ENCODE measurements around the gene LRRC25.

DNA sequence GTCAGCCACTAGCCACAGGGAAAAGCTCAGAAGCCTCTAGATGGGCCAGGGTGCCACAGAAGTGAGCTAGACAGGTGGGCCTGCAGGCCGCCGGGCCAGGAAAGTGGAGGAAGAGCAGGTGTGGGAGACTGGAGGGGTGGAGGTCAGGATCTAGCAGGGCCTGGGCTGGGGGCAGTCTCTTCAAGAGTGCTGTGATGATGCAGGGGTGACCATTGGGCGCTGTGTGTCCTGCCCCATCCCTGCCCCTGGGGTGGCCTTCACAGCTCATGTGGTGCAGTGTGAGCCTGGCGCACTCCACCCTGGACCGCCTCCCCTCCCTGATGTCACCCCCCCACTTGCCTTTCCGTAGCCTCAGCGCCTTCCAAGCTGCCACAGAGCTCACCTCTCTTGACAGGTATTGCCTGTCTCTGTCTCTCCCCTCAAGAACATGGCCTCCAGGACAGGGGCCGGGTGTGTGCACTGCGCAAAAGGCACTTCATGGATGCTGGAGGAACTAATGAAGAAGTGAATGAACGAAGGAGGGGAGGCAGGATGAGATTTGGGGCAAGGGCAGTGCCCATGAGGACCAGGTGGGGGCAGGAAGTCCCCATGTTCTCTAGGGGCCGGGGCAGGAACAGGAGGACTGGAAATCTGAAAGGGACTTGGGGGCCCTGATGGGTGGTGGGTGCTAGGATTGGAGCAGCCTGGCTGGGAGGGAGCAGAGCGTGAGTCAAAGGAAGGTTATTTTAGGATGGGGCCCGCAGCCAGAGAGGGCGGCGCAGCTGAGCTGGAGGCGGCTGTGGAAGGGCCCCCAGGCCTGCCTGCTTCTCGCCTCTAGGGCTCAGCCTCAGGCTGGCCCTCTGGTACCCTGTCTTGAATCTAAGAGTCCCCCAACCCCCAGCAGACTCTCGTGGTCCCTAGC, 28.3 kb upstream of the LRRC25 start:
- TF ChIP-seq EZH2 (IDR thresholded peaks at IDR 0.05; ENCODE audit: low read length, missing control alignments): no peak
- TF ChIP-seq, protein P1, sequence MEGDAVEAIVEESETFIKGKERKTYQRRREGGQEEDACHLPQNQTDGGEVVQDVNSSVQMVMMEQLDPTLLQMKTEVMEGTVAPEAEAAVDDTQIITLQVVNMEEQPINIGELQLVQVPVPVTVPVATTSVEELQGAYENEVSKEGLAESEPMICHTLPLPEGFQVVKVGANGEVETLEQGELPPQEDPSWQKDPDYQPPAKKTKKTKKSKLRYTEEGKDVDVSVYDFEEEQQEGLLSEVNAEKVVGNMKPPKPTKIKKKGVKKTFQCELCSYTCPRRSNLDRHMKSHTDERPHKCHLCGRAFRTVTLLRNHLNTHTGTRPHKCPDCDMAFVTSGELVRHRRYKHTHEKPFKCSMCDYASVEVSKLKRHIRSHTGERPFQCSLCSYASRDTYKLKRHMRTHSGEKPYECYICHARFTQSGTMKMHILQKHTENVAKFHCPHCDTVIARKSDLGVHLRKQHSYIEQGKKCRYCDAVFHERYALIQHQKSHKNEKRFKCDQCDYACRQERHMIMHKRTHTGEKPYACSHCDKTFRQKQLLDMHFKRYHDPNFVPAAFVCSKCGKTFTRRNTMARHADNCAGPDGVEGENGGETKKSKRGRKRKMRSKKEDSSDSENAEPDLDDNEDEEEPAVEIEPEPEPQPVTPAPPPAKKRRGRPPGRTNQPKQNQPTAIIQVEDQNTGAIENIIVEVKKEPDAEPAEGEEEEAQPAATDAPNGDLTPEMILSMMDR (conservative IDR thresholded peaks at IDR 0.05 in 1 of 2, IDR thresholded peaks at IDR 0.05 in 1 of 2; ENCODE audit: low read depth in 1 of 2, low read length in 2 of 2): no peak
